HCT116 (cell line): Measurements from ENCODE around the gene CPEB3. TPM values are rescaled to one million over a fixed set of nuclear protein-coding genes. Genes with fewer than 3 reads are reported as not detected.

Source experiments
- ATAC-seq: fragments of 200-7000 bp; cut with Tn5 transposase; 2 replicates; pipeline ENCODE4 v1.9.1; 2020; ENCODE audit warnings: mild to moderate bottlenecking, moderate library complexity
- BruUV-seq: library from RNA; stranded (reverse); fragments of 400-500 nt; replicated peaks from 2 replicates; lab custom pipeline; 2021; lab: Mats Ljungman, UMichigan
- CTCF ChIA-PET: fragments of 300-600 bp; sonication (Branson Sonifier 250); formaldehyde crosslinking; loops from one replicate; lab custom pipeline; 2021; ENCODE audit warnings: antibody characterized with exemption; lab: Charles Lee
- POLR2A ChIA-PET: fragments of 300-600, 350-600 bp; sonication (Branson Sonifier 250); formaldehyde crosslinking; loops from one replicate; lab custom pipeline; 2021; ENCODE audit warnings: antibody characterized with exemption; lab: Charles Lee
- RAD21 ChIA-PET, 2 experiments: fragments of 300-600 bp; sonication (Branson Sonifier 250); formaldehyde crosslinking; loops; one replicate each; lab custom pipeline; 2023; ENCODE audit warnings: low total read pairs in 2 of 2; ENCODE audit not compliant: uncharacterized antibody in 2 of 2, unreplicated experiment in 2 of 2, low non-redundant PET in 1 of 2; lab: Charles Lee
- DNase-seq: peaks from one replicate; pipeline ENCODE4 v3.0.0-alpha.2; 2010; ENCODE audit warnings: low read depth, low spot score
- H2AFZ ChIP-seq: fragments of 200-600 bp; shearing (Covaris generic), sonication (generic); 2 replicates; pipeline ENCODE4 v1.6.1; 2017; ENCODE audit warnings: low read depth, mixed run types, mixed read lengths, antibody characterized with exemption, low read length; ENCODE audit not compliant: poor library complexity, severe bottlenecking
- H3K27ac ChIP-seq: 2 replicates; pipeline ENCODE4 v1.5.1; 2012; ENCODE audit warnings: low read depth, low read length
- H3K27me3 ChIP-seq: fragments of 200-600 bp; sonication (generic); 2 replicates; pipeline ENCODE4 v1.6.1; 2016; ENCODE audit warnings: mixed run types, low read length, mixed read lengths; ENCODE audit not compliant: insufficient read depth
- H3K36me3 ChIP-seq, 2 experiments: fragments of 200-500 bp in 1 of 2; fragments of 200-600 bp in 1 of 2; sonication (Bioruptor generic) in 1 of 2; sonication (generic) in 1 of 2; 2 replicates each; pipeline versions ENCODE4 v1.5.1 to v1.6.1; 2014 to 2016; ENCODE audit warnings: low read length in 2 of 2, inconsistent platforms in 1 of 2, mixed read lengths in 1 of 2, mixed run types in 1 of 2; ENCODE audit not compliant: insufficient read depth in 2 of 2, control insufficient read depth in 1 of 2
- H3K4me1 ChIP-seq, 2 experiments: fragments of 200-600 bp in 1 of 2; sonication (generic) in 1 of 2; 2 replicates each; pipeline versions ENCODE4 v1.5.1 to v1.6.1; 2012 to 2017; ENCODE audit warnings: low read length in 2 of 2, inconsistent platforms in 1 of 2, mild to moderate bottlenecking in 1 of 2, mixed read lengths in 1 of 2, mixed run types in 1 of 2, moderate library complexity in 1 of 2; ENCODE audit not compliant: insufficient read depth in 2 of 2, control insufficient read depth in 1 of 2
- H3K4me2 ChIP-seq: fragments of 200-600 bp; sonication (generic); 2 replicates; pipeline ENCODE4 v1.6.1; 2017; ENCODE audit warnings: mixed run types, low read length, mixed read lengths
- H3K4me3 ChIP-seq, 2 experiments: fragments of 200-600 bp in 1 of 2; sonication (generic) in 1 of 2; replicated peaks in 1 of 2; 2 replicates each; pipeline ENCODE4 v1.5.1; 2011 to 2016; ENCODE audit warnings: low read length in 2 of 2, control low read depth in 1 of 2, low read depth in 1 of 2, mild to moderate bottlenecking in 1 of 2, mixed read lengths in 1 of 2, mixed run types in 1 of 2
- H3K79me2 ChIP-seq: fragments of 200-600 bp; sonication (generic); 2 replicates; pipeline ENCODE4 v1.6.1; 2017; ENCODE audit warnings: mild to moderate bottlenecking, mixed run types, low read length, moderate library complexity, mixed read lengths; ENCODE audit not compliant: insufficient read depth
- H3K9ac ChIP-seq: fragments of 200-600 bp; sonication (generic); 2 replicates; pipeline ENCODE4 v1.6.1; 2016; ENCODE audit warnings: low read length, mixed read lengths
- H3K9me2 ChIP-seq: fragments of 200-600 bp; sonication (generic), shearing (Covaris generic); 2 replicates; pipeline ENCODE4 v1.6.1; 2017; ENCODE audit warnings: mixed run types, mild to moderate bottlenecking, moderate library complexity; ENCODE audit not compliant: insufficient read depth
- H3K9me3 ChIP-seq, 2 experiments: fragments of 200-500 bp in 1 of 2; fragments of 200-600 bp in 1 of 2; sonication (Bioruptor generic) in 1 of 2; sonication (generic) in 1 of 2; 2 replicates each; pipeline ENCODE4 v1.6.1; 2014 to 2017; ENCODE audit warnings: low read length in 2 of 2, mixed read lengths in 2 of 2, inconsistent platforms in 1 of 2, low read depth in 1 of 2, mild to moderate bottlenecking in 1 of 2, mixed run types in 1 of 2, moderate library complexity in 1 of 2; ENCODE audit not compliant: control insufficient read depth in 1 of 2, insufficient read depth in 1 of 2
- H4K20me1 ChIP-seq: fragments of 200-600 bp; sonication (generic), shearing (Covaris generic); 2 replicates; pipeline ENCODE4 v1.6.1; 2017; ENCODE audit warnings: mixed run types, mild to moderate bottlenecking, moderate library complexity; ENCODE audit not compliant: insufficient read depth
- ATF3 ChIP-seq: IDR thresholded peaks from 2 replicates; pipeline ENCODE4 v1.6.1; 2012
- CEBPB ChIP-seq: IDR thresholded peaks from 2 replicates; pipeline ENCODE4 v1.6.1; 2012; ENCODE audit warnings: low read depth
- EZH2phosphoT487 ChIP-seq: fragments of 200-600 bp; IDR thresholded peaks from 2 replicates; pipeline ENCODE4 v1.6.1; 2018; ENCODE audit warnings: antibody characterized with exemption, borderline replicate concordance
- FOSL1 ChIP-seq: IDR thresholded peaks from 2 replicates; pipeline ENCODE4 v1.6.1; 2012; ENCODE audit warnings: low read depth
- MAX ChIP-seq: IDR thresholded peaks from 2 replicates; pipeline ENCODE4 v1.6.1; 2012
- POLR2AphosphoS5 ChIP-seq: IDR thresholded peaks from 2 replicates; pipeline ENCODE4 v1.6.1; 2011; ENCODE audit warnings: mild to moderate bottlenecking, low read depth, low read length, moderate library complexity
- RAD21 ChIP-seq: IDR thresholded peaks from 2 replicates; pipeline ENCODE4 v1.6.1; 2012; ENCODE audit warnings: low read depth, mild to moderate bottlenecking
- REST ChIP-seq: IDR thresholded peaks from 2 replicates; pipeline ENCODE4 v1.6.1; 2012; ENCODE audit warnings: low read depth
- SP1 ChIP-seq: IDR thresholded peaks from 2 replicates; pipeline ENCODE4 v1.6.1; 2012; ENCODE audit warnings: low read depth
- YY1 ChIP-seq: IDR thresholded peaks from 2 replicates; pipeline ENCODE4 v1.6.1; 2011; ENCODE audit warnings: low read length, low read depth, moderate library complexity, mild to moderate bottlenecking; ENCODE audit not compliant: insufficient replicate concordance; ENCODE audit errors: extremely low read depth
- ZNF274 ChIP-seq: fragments of 200-500 bp; sonication (Bioruptor generic); IDR thresholded peaks from 2 replicates; pipeline ENCODE4 v1.6.1; 2014; ENCODE audit warnings: mild to moderate bottlenecking, low read depth, low read length, inconsistent platforms
- intact Hi-C: fragments of 100-400 bp; cut with micrococcal nuclease; formaldehyde crosslinking; loops from 2 replicates; pipeline ENCODE4 v1.10.0; 2022
- total RNA-seq: library from RNA; stranded (reverse); gene quantifications from one replicate; pipeline ENCODE4 v1.2.1, GENCODE V29; 2021; ENCODE audit not compliant: unreplicated experiment

The CPEB3 gene
- total RNA-seq, 1 experiment from 2014 or later: 3.0 TPM

- no peak for ATAC-seq
- no peak for DNase-seq
- H3K4me2 ChIP-seq: peak overlapping the region; percentile 34
- no peaks in the 10 kb centered on the region for H3K36me3 ChIP-seq
- no peaks in the 10 kb centered on the region for H3K9me2 ChIP-seq
- TF ChIP-seq MAX (no peak), YY1 (no peak), RAD21 (no peak), POLR2AphosphoS5 (no peak), FOSL1 (0 out of 2 replicates have a peak, but pooled peaks have one; percentile 15), EZH2phosphoT487 (no peak), CEBPB (peak; percentile 39; the same call in 1 of the 2 replicates), SP1 (no peak; the same call in 1 of the 2 replicates), ZNF274 (no peak), ATF3 (no peak), REST (no peak)
- H3K4me1 ChIP-seq: peaks cover 21 to 39% of the 10 kb centered on the region in 2 experiments
- CTCF ChIA-PET: interaction anchor here (1.0 kb wide), 1 partner anchor 240 kb away, joined by 3 read pairs; no protein-coding TSS in a partner anchor
- no peaks in the 10 kb centered on the region for H4K20me1 ChIP-seq
- peaks cover 84% of the 10 kb centered on the region for H3K79me2 ChIP-seq
- no peaks in the 10 kb centered on the region for H3K9me3 ChIP-seq
- no peak overlapping the region for H3K4me3 ChIP-seq
- intact Hi-C loops: loop anchor here (5.0 kb wide), 1 partner anchor 35 kb away; the partner anchor contains the start of genes CPEB3 and MARCHF5
- no peak overlapping the region for H3K27ac ChIP-seq
- RAD21 ChIA-PET: no interaction called here
- H2AFZ ChIP-seq: no peak overlapping the region
- POLR2A ChIA-PET: no interaction called here
- H3K27me3 ChIP-seq: no peaks in the 10 kb centered on the region
- no TSS peak for BruUV-seq
- no peak overlapping the region for H3K9ac ChIP-seq
Observed at GRCh38 chr10:92327445-92328433, 36.9 kb upstream of the CPEB3 start.
